ENCODE data around the gene NUDCD3.
A peak's percentile ranks its signal among the peaks of the same experiment; 100 is the strongest.
"Not testable (repeated sequence)": the region's sequence is repeated elsewhere in the genome, so short reads cannot be mapped to it uniquely, and the experiment has no call there.

Gene NUDCD3

GRCh38 chr7:44430054-44430453 lies 60.4 kb downstream of the NUDCD3 start:
- no peak for DNase-seq
- in situ Hi-C loops (cut with HindIII; ENCODE audit: low pct_ligation_motif_present, low pct_unique_long_range_greater_than_20kb, low sequenced_read_pairs) = no loop called here

DNA sequence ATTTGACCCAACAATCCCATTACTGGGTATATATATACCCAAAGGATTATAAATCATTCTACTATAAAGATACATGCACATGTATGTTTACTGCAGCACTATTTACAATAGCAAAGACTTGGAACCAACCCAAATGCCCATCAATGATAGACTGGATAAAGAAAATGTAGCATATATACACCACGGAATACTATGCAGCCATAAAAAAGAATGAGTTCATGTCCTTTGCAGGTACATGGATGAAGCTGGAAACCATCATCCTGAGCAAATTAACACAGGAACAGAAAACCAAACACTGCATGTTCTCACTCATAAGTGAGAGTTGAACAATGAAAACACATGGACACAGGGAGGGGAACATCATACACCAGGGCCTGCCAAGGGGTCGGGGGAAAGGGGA lies 65.7 kb downstream of the NUDCD3 start:
- in situ Hi-C loops (cut with HindIII; ENCODE audit: low pct_ligation_motif_present, low pct_unique_long_range_greater_than_20kb, low sequenced_read_pairs) = not testable (repeated sequence)

GRCh38 chr7:44416941-44417340 lies 73.5 kb downstream of the NUDCD3 start:
- no peak for DNase-seq
- in situ Hi-C loops (cut with HindIII; ENCODE audit: low pct_ligation_motif_present, low pct_unique_long_range_greater_than_20kb, low sequenced_read_pairs) = no loop called here

More for the DNA sequence above, 65.7 kb downstream of the NUDCD3 start:
- DNase-seq = not testable (repeated sequence)

DNA sequence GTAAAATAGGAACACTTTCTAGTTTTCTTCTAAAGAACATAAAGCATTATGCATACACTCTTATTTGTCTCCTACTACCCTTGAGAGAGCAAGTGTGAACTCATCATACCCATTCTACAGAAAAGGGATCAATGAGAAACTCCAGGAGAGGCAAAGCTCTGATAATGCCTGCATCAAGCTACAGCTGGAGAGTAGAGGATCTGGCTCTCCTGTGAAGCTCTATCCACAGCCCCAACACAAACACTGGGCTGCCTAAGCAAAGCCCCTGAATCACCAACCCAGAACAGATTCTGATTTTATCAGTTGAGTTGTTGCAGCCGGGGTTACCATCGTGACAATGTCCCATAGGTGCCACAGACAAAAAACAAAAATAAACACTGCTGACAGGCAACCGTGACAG lies 74.9 kb downstream of the NUDCD3 start:
- DNase-seq = no peak
- in situ Hi-C loops (cut with HindIII; ENCODE audit: low pct_ligation_motif_present, low pct_unique_long_range_greater_than_20kb, low sequenced_read_pairs) = no loop called here

- in situ Hi-C loops (cut with HindIII; ENCODE audit: low pct_ligation_motif_present, low pct_unique_long_range_greater_than_20kb, low sequenced_read_pairs) = no loop called here
Observed at GRCh38 chr7:44415047-44415446, 75.4 kb downstream of the NUDCD3 start.

DNA sequence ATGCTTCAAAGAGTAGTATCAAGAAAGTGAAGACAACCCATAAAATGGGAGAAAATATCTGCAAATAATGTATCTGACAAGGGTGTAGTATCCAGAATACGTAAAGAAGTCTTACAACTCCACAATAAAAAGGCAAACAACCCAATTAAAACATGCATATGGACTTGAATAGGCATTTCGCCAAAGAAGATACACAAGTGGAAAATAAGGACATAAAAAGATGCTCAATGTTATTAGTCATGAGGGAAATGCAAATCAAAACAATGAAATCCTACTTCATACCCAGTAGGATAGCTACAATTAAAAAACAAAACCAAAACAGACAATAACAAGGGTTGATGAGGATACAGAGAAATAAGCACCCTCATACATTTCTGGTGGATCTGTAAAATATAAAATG lies 79.2 kb downstream of the NUDCD3 start:
- in situ Hi-C loops (cut with HindIII; ENCODE audit: low pct_ligation_motif_present, low pct_unique_long_range_greater_than_20kb, low sequenced_read_pairs) = no loop called here
- DNase-seq = no peak

More at GRCh38 chr7:44415047-44415446, 75.4 kb downstream of the NUDCD3 start:
- peak; percentile 98 for DNase-seq

DNA sequence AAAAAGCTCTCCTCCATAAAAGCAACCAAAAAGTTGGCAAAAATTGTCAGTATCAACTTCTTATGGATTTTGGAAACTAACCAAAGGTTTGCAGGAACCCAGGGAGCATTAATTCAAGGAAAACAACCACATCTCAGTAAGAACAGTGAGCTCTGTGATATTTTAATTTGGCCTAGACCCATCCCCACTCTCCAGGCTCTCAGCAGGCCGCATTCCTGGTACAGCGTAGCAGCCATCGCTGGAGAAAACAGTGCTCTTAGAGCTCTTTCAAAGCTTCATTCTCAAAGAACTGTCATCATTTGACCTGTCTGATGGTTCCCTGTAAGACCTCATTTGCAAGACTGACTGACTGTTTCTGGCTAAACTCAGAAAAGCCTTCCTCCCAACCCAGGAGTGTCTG lies 81.9 kb downstream of the NUDCD3 start:
- DNase-seq = no peak
- in situ Hi-C loops (cut with HindIII; ENCODE audit: low pct_ligation_motif_present, low pct_unique_long_range_greater_than_20kb, low sequenced_read_pairs) = no loop called here

DNA sequence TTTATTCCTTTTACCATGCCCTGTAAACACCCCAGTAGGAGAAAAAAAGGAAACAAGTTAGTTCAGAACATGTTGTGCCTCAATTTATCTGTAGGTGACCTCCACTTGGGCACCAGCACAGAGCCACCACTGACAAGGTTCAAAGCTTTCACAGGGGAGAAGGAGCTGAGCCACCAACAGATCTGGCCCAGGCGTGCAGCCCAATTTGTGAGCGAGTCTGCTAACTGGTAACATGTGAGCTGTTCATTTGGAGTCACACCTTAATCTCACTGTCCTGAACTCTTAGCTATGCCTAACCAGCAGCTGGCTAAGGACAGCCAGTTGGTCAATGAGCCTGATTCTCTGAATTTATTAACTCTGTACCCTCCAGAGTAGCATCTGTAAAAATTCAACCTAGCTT lies 86.7 kb downstream of the NUDCD3 start:
- no peak for DNase-seq
- in situ Hi-C loops (cut with HindIII; ENCODE audit: low pct_ligation_motif_present, low pct_unique_long_range_greater_than_20kb, low sequenced_read_pairs) = no loop called here

- no peak for DNase-seq
- in situ Hi-C loops (cut with HindIII; ENCODE audit: low pct_ligation_motif_present, low pct_unique_long_range_greater_than_20kb, low sequenced_read_pairs) = no loop called here
Observed at GRCh38 chr7:44403176-44403759, 87.2 kb downstream of the NUDCD3 start.

- in situ Hi-C loops (cut with HindIII; ENCODE audit: low pct_ligation_motif_present, low pct_unique_long_range_greater_than_20kb, low sequenced_read_pairs) = no loop called here
- no peak for DNase-seq
Observed at GRCh38 chr7:44402401-44403060, 87.9 kb downstream of the NUDCD3 start.

DNA sequence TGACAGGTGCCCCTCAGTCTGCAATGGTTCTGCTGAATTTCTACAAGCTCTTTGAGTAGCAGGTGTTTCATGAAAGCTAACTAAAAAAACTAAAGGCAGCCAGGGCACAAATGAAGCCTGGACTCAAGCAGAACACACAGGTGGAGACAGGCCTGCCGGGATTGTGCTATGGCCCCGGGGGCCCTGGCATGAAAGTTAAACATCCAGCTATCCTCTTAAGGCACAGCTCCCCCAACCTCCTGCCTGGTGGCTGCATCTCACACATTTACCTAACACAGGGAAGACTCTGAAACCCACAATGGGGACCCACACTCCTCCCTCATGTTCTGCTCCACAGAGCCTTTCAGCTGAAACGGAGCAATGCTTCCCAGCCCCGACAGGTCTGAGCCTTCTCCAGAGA lies 88.8 kb downstream of the NUDCD3 start:
- in situ Hi-C loops (cut with HindIII; ENCODE audit: low pct_ligation_motif_present, low pct_unique_long_range_greater_than_20kb, low sequenced_read_pairs) = no loop called here
- no peak for DNase-seq

GRCh38 chr7:44400033-44400511 lies 90.4 kb downstream of the NUDCD3 start:
- DNase-seq = no peak
- in situ Hi-C loops (cut with HindIII; ENCODE audit: low pct_ligation_motif_present, low pct_unique_long_range_greater_than_20kb, low sequenced_read_pairs) = no loop called here

- in situ Hi-C loops (cut with HindIII; ENCODE audit: low pct_ligation_motif_present, low pct_unique_long_range_greater_than_20kb, low sequenced_read_pairs) = no loop called here
- no peak for DNase-seq
Observed at GRCh38 chr7:44398953-44399574, 91.4 kb downstream of the NUDCD3 start.

DNA sequence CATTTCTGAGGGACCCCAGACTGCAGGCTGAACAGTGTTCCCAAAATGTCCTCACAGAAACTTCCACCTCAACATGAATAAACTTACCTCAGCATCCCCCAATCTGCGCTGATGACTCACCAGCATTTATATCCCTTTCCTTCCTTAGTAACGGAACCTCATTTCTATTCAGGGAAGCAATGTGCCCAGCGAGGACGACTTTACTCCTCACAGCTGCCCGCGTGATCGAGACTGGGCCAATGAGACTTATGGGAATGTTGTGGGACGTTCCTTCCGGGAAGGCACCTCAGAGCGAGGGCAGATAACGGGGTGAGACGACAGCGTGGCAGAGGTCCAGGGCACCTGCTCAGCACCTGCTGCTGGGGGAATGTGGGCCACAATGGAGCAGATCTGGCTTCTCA lies 91.9 kb downstream of the NUDCD3 start:
- in situ Hi-C loops (cut with HindIII; ENCODE audit: low pct_ligation_motif_present, low pct_unique_long_range_greater_than_20kb, low sequenced_read_pairs) = no loop called here
- DNase-seq = no peak

DNA sequence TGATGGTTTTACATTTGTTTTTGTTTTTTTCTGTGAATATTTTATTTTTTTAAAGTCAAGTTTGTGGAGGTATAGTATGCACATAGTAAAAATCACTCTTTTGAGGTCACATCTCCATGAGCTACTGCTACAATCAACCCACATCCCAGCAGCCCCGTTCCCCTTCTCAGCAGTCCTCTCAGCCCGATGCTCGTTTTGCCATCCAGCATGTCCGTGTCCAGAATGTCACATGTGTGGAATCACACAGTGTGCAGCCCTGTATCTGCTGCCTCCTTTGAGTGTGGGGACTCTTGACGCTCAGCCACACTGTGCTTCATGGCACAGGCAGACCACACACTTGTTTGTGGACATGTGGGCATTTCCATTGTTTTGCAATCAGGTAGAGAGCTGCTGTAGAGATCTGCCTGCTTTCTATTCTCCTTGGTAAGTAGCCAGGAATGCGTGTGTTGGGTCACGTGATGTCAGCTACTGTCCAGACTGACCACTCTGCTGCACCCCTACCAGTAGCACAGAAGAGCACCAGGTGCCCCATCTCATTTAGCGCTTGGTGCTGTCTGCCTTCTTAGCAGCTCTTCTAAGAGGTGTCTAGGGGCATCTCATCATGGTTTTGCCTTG lies 93.4 kb downstream of the NUDCD3 start:
- DNase-seq = no peak
- in situ Hi-C loops (cut with HindIII; ENCODE audit: low pct_ligation_motif_present, low pct_unique_long_range_greater_than_20kb, low sequenced_read_pairs) = no loop called here

DNA sequence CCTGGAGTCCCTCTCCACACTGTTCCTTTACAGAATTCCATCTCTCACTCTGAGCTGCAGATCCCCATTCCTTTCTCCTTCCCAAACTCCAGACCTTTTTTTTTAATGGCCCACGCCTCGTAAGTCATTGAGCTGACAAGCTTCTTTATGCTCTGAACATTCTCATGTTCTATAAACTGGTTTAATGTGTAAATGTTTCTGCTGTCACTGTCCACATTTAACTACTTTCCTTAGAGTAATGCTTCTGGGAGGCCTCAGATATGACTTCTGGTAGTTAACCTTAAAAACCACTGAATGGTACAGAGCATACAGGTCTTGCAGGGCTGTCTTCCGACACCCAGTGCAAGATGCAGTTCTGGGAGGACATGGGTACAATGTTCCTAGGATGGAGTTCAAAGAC lies 94.0 kb downstream of the NUDCD3 start:
- in situ Hi-C loops (cut with HindIII; ENCODE audit: low pct_ligation_motif_present, low pct_unique_long_range_greater_than_20kb, low sequenced_read_pairs) = no loop called here
- no peak for DNase-seq

GRCh38 chr7:44395067-44395466 lies 95.4 kb downstream of the NUDCD3 start:
- no peak for DNase-seq
- in situ Hi-C loops (cut with HindIII; ENCODE audit: low pct_ligation_motif_present, low pct_unique_long_range_greater_than_20kb, low sequenced_read_pairs) = no loop called here

GRCh38 chr7:44394636-44395035 lies 95.8 kb downstream of the NUDCD3 start:
- in situ Hi-C loops (cut with HindIII; ENCODE audit: low pct_ligation_motif_present, low pct_unique_long_range_greater_than_20kb, low sequenced_read_pairs) = no loop called here
- DNase-seq = no peak

GRCh38 chr7:44394112-44394447 lies 96.4 kb downstream of the NUDCD3 start:
- DNase-seq = no peak

More at GRCh38 chr7:44394112-44394447, 96.4 kb downstream of the NUDCD3 start:
- in situ Hi-C loops (cut with HindIII; ENCODE audit: low pct_ligation_motif_present, low pct_unique_long_range_greater_than_20kb, low sequenced_read_pairs) = no loop called here

Data from ACHN (cell line).